Esophagus muscularis mucosa (tissue), 4 donors: Measurements from ENCODE around the gene PPIA.

Experiments
- EP300 ChIP-seq: sonication (generic); formaldehyde crosslinking; IDR thresholded peaks from one replicate; pipeline ENCODE4 v1.6.1; 2017; ENCODE audit warnings: antibody characterized with exemption
- POLR2A ChIP-seq: fragments of 450-650 bp; IDR thresholded peaks from one replicate; pipeline ENCODE4 v1.6.1; 2017; ENCODE audit warnings: antibody characterized with exemption, moderate library complexity, mild to moderate bottlenecking, low read depth
- POLR2AphosphoS5 ChIP-seq, 2 donors: sonication (generic); formaldehyde crosslinking; IDR thresholded peaks; one replicate each; pipeline ENCODE4 v1.6.1; 2017; ENCODE audit warnings: antibody characterized with exemption in 2 of 2
- TF ChIP-seq, protein P1 (sequence below), 3 experiments: fragments of 200-600 bp in 2 of 3; fragments of 450-650 bp in 1 of 3; sonication (generic) in 2 of 3; IDR thresholded peaks; one replicate each; pipeline ENCODE4 v1.5.1; 2017 to 2019; ENCODE audit warnings: antibody characterized with exemption in 3 of 3, mild to moderate bottlenecking in 2 of 3, moderate library complexity in 1 of 3

DNA sequence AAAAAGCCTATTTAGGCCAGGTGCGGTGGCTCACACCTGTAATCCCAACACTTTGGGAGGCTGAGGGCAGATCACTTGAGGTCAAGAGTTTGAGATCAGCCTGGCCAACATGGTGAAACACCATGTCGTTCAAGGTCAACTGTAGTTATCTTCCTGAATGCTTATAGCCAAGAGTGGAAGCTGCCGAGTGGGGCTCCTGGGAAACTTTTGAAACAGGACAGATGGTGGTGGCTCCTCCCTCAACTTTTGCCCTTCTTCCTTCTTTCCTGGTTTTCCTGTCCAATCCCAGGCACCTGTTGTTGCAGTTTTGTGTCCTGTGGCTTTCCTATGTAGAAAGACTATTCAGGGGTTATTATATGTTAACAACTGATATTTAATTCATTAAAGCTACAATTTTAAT, 8.7 kb upstream of the PPIA start:
- TF ChIP-seq POLR2A (no peak), POLR2AphosphoS5 (IDR thresholded peaks at IDR 0.05) (no peak), EP300 (no peak)
- TF ChIP-seq, protein P1, sequence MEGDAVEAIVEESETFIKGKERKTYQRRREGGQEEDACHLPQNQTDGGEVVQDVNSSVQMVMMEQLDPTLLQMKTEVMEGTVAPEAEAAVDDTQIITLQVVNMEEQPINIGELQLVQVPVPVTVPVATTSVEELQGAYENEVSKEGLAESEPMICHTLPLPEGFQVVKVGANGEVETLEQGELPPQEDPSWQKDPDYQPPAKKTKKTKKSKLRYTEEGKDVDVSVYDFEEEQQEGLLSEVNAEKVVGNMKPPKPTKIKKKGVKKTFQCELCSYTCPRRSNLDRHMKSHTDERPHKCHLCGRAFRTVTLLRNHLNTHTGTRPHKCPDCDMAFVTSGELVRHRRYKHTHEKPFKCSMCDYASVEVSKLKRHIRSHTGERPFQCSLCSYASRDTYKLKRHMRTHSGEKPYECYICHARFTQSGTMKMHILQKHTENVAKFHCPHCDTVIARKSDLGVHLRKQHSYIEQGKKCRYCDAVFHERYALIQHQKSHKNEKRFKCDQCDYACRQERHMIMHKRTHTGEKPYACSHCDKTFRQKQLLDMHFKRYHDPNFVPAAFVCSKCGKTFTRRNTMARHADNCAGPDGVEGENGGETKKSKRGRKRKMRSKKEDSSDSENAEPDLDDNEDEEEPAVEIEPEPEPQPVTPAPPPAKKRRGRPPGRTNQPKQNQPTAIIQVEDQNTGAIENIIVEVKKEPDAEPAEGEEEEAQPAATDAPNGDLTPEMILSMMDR (IDR thresholded peaks at IDR 0.05) = no peak
